HG02852 (cell line): ENCODE results near the gene C1orf52.

ENCODE experiments used
- ATAC-seq: cut with Tn5 transposase; IDR thresholded peaks from one replicate; pipeline ENCODE4 v1.9.1; 2021; ENCODE audit warnings: mild to moderate bottlenecking, moderate library complexity; ENCODE audit not compliant: unreplicated experiment

The C1orf52 gene

GRCh38 chr1:85237613-85238012 is 21.8 kb downstream of the C1orf52 start:
- no peak for ATAC-seq

GRCh38 chr1:85230305-85230977 is 29.0 kb downstream of the C1orf52 start:
- no peak for ATAC-seq

GRCh38 chr1:85229574-85230097 is 29.8 kb downstream of the C1orf52 start:
- no peak for ATAC-seq

GRCh38 chr1:85228972-85229371 is 30.5 kb downstream of the C1orf52 start:
- no peak for ATAC-seq

- no peak for ATAC-seq
Measured at GRCh38 chr1:85225624-85226380, 33.7 kb downstream of the C1orf52 start.

GRCh38 chr1:85224734-85225623 is 34.5 kb downstream of the C1orf52 start:
- no peak for ATAC-seq

- ATAC-seq = no peak
Measured at GRCh38 chr1:85224295-85224694, 35.2 kb downstream of the C1orf52 start.

- ATAC-seq = no peak
Measured at GRCh38 chr1:85223334-85223733, 36.1 kb downstream of the C1orf52 start.

GRCh38 chr1:85220756-85221201 is 38.7 kb downstream of the C1orf52 start:
- ATAC-seq = no peak

GRCh38 chr1:85219853-85220610 is 39.4 kb downstream of the C1orf52 start:
- ATAC-seq = no peak

GRCh38 chr1:85216697-85217096 is 42.8 kb downstream of the C1orf52 start:
- ATAC-seq = no peak

- ATAC-seq = no peak
Measured at GRCh38 chr1:85214654-85215053, 44.8 kb downstream of the C1orf52 start.

GRCh38 chr1:85208488-85208887 is 51.0 kb downstream of the C1orf52 start:
- ATAC-seq = no peak

- ATAC-seq = no peak
Measured at GRCh38 chr1:85203573-85204171, 55.8 kb downstream of the C1orf52 start.

GRCh38 chr1:85202864-85203255 is 56.6 kb downstream of the C1orf52 start:
- no peak for ATAC-seq

GRCh38 chr1:85202092-85202863 is 57.2 kb downstream of the C1orf52 start:
- ATAC-seq = no peak

GRCh38 chr1:85201340-85202091 is 57.9 kb downstream of the C1orf52 start:
- peak; percentile 49 for ATAC-seq
